GM20431 (cell line): Measurements from ENCODE around the gene NFIB.

ENCODE experiments used
- in situ Hi-C: fragments of 300-500 bp; cut with MseI, MboI; formaldehyde crosslinking; loops from one replicate; pipeline ENCODE4 v1.15.0; 2020; ENCODE audit warnings: low sequenced_read_pairs; ENCODE audit not compliant: unreplicated experiment

The NFIB gene

GRCh38 chr9:14095277-14095676 is 218.7 kb downstream of the NFIB start:
- in situ Hi-C loops, result no loop called here

GRCh38 chr9:14094491-14094890 is 219.4 kb downstream of the NFIB start:
- in situ Hi-C loops, result no loop called here

GRCh38 chr9:14092344-14092743 is 221.6 kb downstream of the NFIB start:
- in situ Hi-C loops, result no loop called here

GRCh38 chr9:14089051-14089803 is 224.7 kb downstream of the NFIB start:
- in situ Hi-C loops, result no loop called here

GRCh38 chr9:14087576-14087975 is 226.4 kb downstream of the NFIB start:
- in situ Hi-C loops, result no loop called here

GRCh38 chr9:14086495-14086894 is 227.4 kb downstream of the NFIB start:
- in situ Hi-C loops, result no loop called here

- in situ Hi-C loops, result no loop called here
These were observed 228.1 kb downstream of the NFIB start for GRCh38 chr9:14085810-14086209.

- in situ Hi-C loops, result no loop called here
These were observed 229.1 kb downstream of the NFIB start for GRCh38 chr9:14084867-14085266.

GRCh38 chr9:14083366-14083765 is 230.6 kb downstream of the NFIB start:
- in situ Hi-C loops, result no loop called here

GRCh38 chr9:14082732-14083131 is 231.2 kb downstream of the NFIB start:
- in situ Hi-C loops, result no loop called here

- in situ Hi-C loops, result no loop called here
These were observed 232.2 kb downstream of the NFIB start for GRCh38 chr9:14081745-14082144.

- in situ Hi-C loops, result no loop called here
These were observed 232.9 kb downstream of the NFIB start for GRCh38 chr9:14080959-14081542.

GRCh38 chr9:14079440-14079839 is 234.5 kb downstream of the NFIB start:
- in situ Hi-C loops, result no loop called here

- in situ Hi-C loops, result no loop called here
These were observed 236.3 kb downstream of the NFIB start for GRCh38 chr9:14077672-14078071.

GRCh38 chr9:14075218-14075617 is 238.7 kb downstream of the NFIB start:
- in situ Hi-C loops, result no loop called here

GRCh38 chr9:14072850-14073249 is 241.1 kb downstream of the NFIB start:
- in situ Hi-C loops, result no loop called here

GRCh38 chr9:14071484-14071883 is 242.5 kb downstream of the NFIB start:
- in situ Hi-C loops, result no loop called here

GRCh38 chr9:14068690-14069089 is 245.3 kb downstream of the NFIB start:
- in situ Hi-C loops, result no loop called here

- in situ Hi-C loops, result no loop called here
These were observed 247.1 kb downstream of the NFIB start for GRCh38 chr9:14066831-14067230.

GRCh38 chr9:14066032-14066431 is 247.9 kb downstream of the NFIB start:
- in situ Hi-C loops, result no loop called here

GRCh38 chr9:14064940-14065339 is 249.0 kb downstream of the NFIB start:
- in situ Hi-C loops, result no loop called here

- in situ Hi-C loops, result no loop called here
These were observed 250.2 kb downstream of the NFIB start for GRCh38 chr9:14063756-14064155.
